ENCODE measurements around the gene AHI1. TPM values are rescaled to one million over a fixed set of nuclear protein-coding genes. Genes with fewer than 3 reads are reported as not detected.

The AHI1 gene
- total and polyA plus RNA-seq, 2 experiments from 2014 or later: 14.8 to 21.5 TPM

DNA sequence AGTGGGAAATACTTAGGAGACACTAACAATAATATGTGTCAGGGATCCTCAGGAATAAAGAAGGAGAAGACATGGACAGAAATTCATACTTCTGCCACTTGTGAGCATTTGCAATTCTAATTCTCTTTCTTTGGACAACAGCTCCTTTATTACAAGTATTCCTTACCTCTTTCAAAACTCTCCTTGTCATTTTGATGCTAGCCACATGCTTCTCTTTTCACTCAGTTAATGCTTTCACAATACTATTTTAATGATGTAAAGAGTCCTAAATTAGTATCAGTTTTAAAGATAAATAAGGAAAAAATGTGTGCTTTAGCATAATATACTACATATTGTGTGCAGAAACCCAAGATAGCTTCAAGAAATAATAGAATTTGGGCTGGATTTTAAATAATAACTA is 62.5 kb downstream of the AHI1 start:
- Histone ChIP-seq H4K20me1 (ENCODE audit: insufficient read depth, poor library complexity, severe bottlenecking) (no peaks in the 10 kb centered on the region), H3K79me2 (no peaks in the 10 kb centered on the region), H3K36me3 (replicated peaks; ENCODE audit: insufficient read depth, low read depth) (no peaks in the 10 kb centered on the region), H3K9me2 (replicated peaks; ENCODE audit: insufficient read depth) (no peaks in the 10 kb centered on the region), H3K4me3 (no peak overlapping the region), H2AFZ (no peak overlapping the region), H3K9me3 (ENCODE audit: low read depth) (no peaks in the 10 kb centered on the region), H3K4me1 (ENCODE audit: insufficient read depth) (no peaks in the 10 kb centered on the region), H3K27ac (no peak overlapping the region), H3K27me3 (no peaks in the 10 kb centered on the region), H3K4me2 (no peak overlapping the region)
- no peak for TF ChIP-seq EZH2 (IDR thresholded peaks at IDR 0.05; ENCODE audit: borderline replicate concordance)
- no peak for TF ChIP-seq EZH2phosphoT487 (IDR thresholded peaks at IDR 0.05; ENCODE audit: low read depth, severe bottlenecking, unreplicated experiment)
- no peak for TF ChIP-seq CTCF (IDR thresholded peaks at IDR 0.05; ENCODE audit: poor library complexity)
- DNase-seq (ENCODE audit: low spot score): no peak

DNA sequence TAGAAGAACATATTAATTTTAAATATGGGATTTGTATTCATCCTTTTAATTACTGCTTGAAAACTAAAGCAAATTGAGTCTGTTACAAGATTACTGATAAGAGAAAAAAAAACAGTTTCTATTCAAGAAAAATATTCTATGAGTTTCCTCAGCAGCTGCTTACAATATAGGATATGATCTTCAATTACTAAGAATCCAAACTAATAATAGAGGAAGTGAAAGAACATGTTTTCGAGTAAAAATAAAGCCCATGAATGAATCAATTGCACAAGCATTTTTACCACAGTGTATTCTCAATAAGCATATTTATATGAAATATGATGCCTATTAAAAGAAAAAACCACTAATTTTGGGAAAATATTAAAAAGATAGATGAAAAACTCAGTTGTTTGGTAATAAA is 63.4 kb downstream of the AHI1 start:
- DNase-seq (ENCODE audit: low spot score): no peak
- TF ChIP-seq CTCF (IDR thresholded peaks at IDR 0.05; ENCODE audit: poor library complexity) (no peak), EZH2phosphoT487 (IDR thresholded peaks at IDR 0.05; ENCODE audit: low read depth, severe bottlenecking, unreplicated experiment) (no peak), EZH2 (IDR thresholded peaks at IDR 0.05; ENCODE audit: borderline replicate concordance) (no peak)
- Histone ChIP-seq H3K79me2 (no peaks in the 10 kb centered on the region), H3K27ac (no peak overlapping the region), H3K4me1 (ENCODE audit: insufficient read depth) (no peaks in the 10 kb centered on the region), H3K4me2 (no peak overlapping the region), H3K9me2 (replicated peaks; ENCODE audit: insufficient read depth) (no peaks in the 10 kb centered on the region), H4K20me1 (ENCODE audit: insufficient read depth, poor library complexity, severe bottlenecking) (no peaks in the 10 kb centered on the region), H2AFZ (no peak overlapping the region), H3K36me3 (replicated peaks; ENCODE audit: insufficient read depth, low read depth) (no peaks in the 10 kb centered on the region), H3K4me3 (no peak overlapping the region), H3K27me3 (no peaks in the 10 kb centered on the region), H3K9me3 (ENCODE audit: low read depth) (no peaks in the 10 kb centered on the region)
- WGBS (ENCODE audit: low lambda C conversion rate, missing lambda C conversion rate): 98% methylated on average over 1 of the region's 1 CpG

GRCh38 chr6:135428078-135428477 is 69.5 kb downstream of the AHI1 start:
- no peak for DNase-seq (ENCODE audit: low spot score)
- Histone ChIP-seq H3K27me3 (no peaks in the 10 kb centered on the region), H2AFZ (no peak overlapping the region), H3K36me3 (replicated peaks; ENCODE audit: insufficient read depth, low read depth) (no peaks in the 10 kb centered on the region), H3K4me3 (no peak overlapping the region), H3K79me2 (no peaks in the 10 kb centered on the region), H3K4me2 (no peak overlapping the region), H3K9me2 (replicated peaks; ENCODE audit: insufficient read depth) (no peaks in the 10 kb centered on the region), H3K27ac (no peak overlapping the region), H3K9me3 (ENCODE audit: low read depth) (no peaks in the 10 kb centered on the region), H4K20me1 (ENCODE audit: insufficient read depth, poor library complexity, severe bottlenecking) (no peaks in the 10 kb centered on the region), H3K4me1 (ENCODE audit: insufficient read depth) (no peaks in the 10 kb centered on the region)
- WGBS (ENCODE audit: low lambda C conversion rate, missing lambda C conversion rate): 96% methylated on average over 2 of the region's 2 CpGs
- TF ChIP-seq EZH2 (IDR thresholded peaks at IDR 0.05; ENCODE audit: borderline replicate concordance): no peak
- no peak for TF ChIP-seq EZH2phosphoT487 (IDR thresholded peaks at IDR 0.05; ENCODE audit: low read depth, severe bottlenecking, unreplicated experiment)
- TF ChIP-seq CTCF (IDR thresholded peaks at IDR 0.05; ENCODE audit: poor library complexity): no peak

- 81% methylated on average over 1 of the region's 1 CpG for WGBS (ENCODE audit: low lambda C conversion rate, missing lambda C conversion rate)
- DNase-seq (ENCODE audit: low spot score): no peak
- H3K27me3 ChIP-seq: no peaks in the 10 kb centered on the region
- no peak overlapping the region for H2AFZ ChIP-seq
- H3K9me2 ChIP-seq (replicated peaks; ENCODE audit: insufficient read depth): no peaks in the 10 kb centered on the region
- no peaks in the 10 kb centered on the region for H4K20me1 ChIP-seq (ENCODE audit: insufficient read depth, poor library complexity, severe bottlenecking)
- no peak overlapping the region for H3K4me3 ChIP-seq
- H3K9me3 ChIP-seq (ENCODE audit: low read depth): no peaks in the 10 kb centered on the region
- no peaks in the 10 kb centered on the region for H3K79me2 ChIP-seq
- H3K27ac ChIP-seq: no peak overlapping the region
- no peak overlapping the region for H3K4me2 ChIP-seq
- no peaks in the 10 kb centered on the region for H3K36me3 ChIP-seq (replicated peaks; ENCODE audit: insufficient read depth, low read depth)
- no peak for TF ChIP-seq CTCF (IDR thresholded peaks at IDR 0.05; ENCODE audit: poor library complexity)
- no peak for TF ChIP-seq EZH2phosphoT487 (IDR thresholded peaks at IDR 0.05; ENCODE audit: low read depth, severe bottlenecking, unreplicated experiment)
- TF ChIP-seq EZH2 (IDR thresholded peaks at IDR 0.05; ENCODE audit: borderline replicate concordance): no peak
- H3K4me1 ChIP-seq (ENCODE audit: insufficient read depth): no peaks in the 10 kb centered on the region
Measured at GRCh38 chr6:135426833-135427232, 70.7 kb downstream of the AHI1 start.

All from hepatocyte (in vitro differentiated cells).